Measurements from ENCODE around the gene CLPTM1L. TPM values are rescaled to one million over a fixed set of nuclear protein-coding genes. Genes with fewer than 3 reads are reported as not detected.
A peak's percentile ranks its signal among the peaks of the same experiment; 100 is the strongest.

Gene CLPTM1L
- total and polyA plus RNA-seq, 2 donors (not counting 1 experiment from before 2014, with no cell fraction given) = 78.4 to 99.9 TPM

DNA sequence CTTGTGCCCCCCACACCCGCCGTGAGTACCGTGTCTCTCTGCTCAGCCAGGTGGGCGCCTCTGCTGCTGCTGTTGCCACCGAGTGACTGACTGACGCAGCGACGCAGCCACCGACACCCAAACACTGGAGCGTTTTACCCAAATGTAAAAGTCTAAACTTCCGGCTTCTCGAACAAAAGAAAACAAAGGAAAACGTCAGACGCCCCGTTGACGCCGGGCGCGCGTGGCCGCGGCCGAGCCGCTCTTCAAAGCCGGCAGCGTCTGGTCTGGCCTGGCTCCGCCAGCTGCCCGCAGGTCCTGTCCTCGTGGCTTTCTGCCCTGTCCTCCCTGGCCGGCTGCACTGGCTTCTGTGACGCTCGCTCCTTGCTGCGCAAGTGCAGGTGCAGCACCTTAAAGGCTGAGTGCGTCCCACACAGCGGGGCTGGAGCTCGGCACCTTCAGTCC lies 41.4 kb upstream of the CLPTM1L start:
- Histone ChIP-seq H3K4me1 (ENCODE audit: control insufficient read depth in 2 of 2, insufficient read depth in 2 of 2, low read length in 2 of 2) (peaks cover 13 to 18% of the 10 kb centered on the region in 2 donors), H3K36me3 (replicated peaks in 1 of 2; ENCODE audit: control extremely low read depth in 1 of 2, control insufficient read depth in 1 of 2, extremely low read depth in 1 of 2, insufficient read depth in 2 of 2, low read length in 1 of 2) (no peaks in the 10 kb centered on the region), H3K9me3 (ENCODE audit: control extremely low read depth in 1 of 3, control insufficient read depth in 2 of 3, insufficient read depth in 1 of 3, low read length in 2 of 3) (no peaks in the 10 kb centered on the region), H3K27me3 (replicated peaks in 1 of 4; ENCODE audit: control extremely low read depth in 1 of 4, control insufficient read depth in 3 of 4, insufficient read depth in 4 of 4, low read length in 3 of 4) (peaks cover 0 to 5% (median 0%) of the 10 kb centered on the region in 4 experiments), H4K20me1 (ENCODE audit: control insufficient read depth, insufficient read depth, low read length, poor library complexity, severe bottlenecking) (no peaks in the 10 kb centered on the region), H3K4me2 (replicated peaks; ENCODE audit: low read depth, low read length, poor library complexity, severe bottlenecking) (peak overlapping the region; percentile 93), H3K4me3 (ENCODE audit: control extremely low read depth in 1 of 5, extremely low read depth in 1 of 5, insufficient read depth in 1 of 5, low read depth in 2 of 5, low read length in 4 of 5) (peak overlapping the region; percentile 22 to 78 (median 62)), H3K9ac (ENCODE audit: low read length) (peak overlapping the region; percentile 80), H2AFZ (ENCODE audit: insufficient read depth, low read depth, low read length, poor library complexity, severe bottlenecking) (peak overlapping the region; percentile 87), H3K79me2 (ENCODE audit: control insufficient read depth, insufficient read depth, low read length) (no peaks in the 10 kb centered on the region), H3K27ac (ENCODE audit: low read length in 2 of 2) (peak overlapping the region; percentile 83 to 92)
- H3K4me1 Mint-ChIP-seq = peaks cover 26% of the 10 kb centered on the region
- DNase-seq (peak; percentile 89), ATAC-seq (ENCODE audit: low read depth) (peak; percentile 66)
- no peak for TF ChIP-seq EZH2 (IDR thresholded peaks at IDR 0.05; ENCODE audit: borderline replicate concordance, insufficient read depth, low read depth, low read length, poor library complexity, severe bottlenecking)
- TF ChIP-seq, protein P1, sequence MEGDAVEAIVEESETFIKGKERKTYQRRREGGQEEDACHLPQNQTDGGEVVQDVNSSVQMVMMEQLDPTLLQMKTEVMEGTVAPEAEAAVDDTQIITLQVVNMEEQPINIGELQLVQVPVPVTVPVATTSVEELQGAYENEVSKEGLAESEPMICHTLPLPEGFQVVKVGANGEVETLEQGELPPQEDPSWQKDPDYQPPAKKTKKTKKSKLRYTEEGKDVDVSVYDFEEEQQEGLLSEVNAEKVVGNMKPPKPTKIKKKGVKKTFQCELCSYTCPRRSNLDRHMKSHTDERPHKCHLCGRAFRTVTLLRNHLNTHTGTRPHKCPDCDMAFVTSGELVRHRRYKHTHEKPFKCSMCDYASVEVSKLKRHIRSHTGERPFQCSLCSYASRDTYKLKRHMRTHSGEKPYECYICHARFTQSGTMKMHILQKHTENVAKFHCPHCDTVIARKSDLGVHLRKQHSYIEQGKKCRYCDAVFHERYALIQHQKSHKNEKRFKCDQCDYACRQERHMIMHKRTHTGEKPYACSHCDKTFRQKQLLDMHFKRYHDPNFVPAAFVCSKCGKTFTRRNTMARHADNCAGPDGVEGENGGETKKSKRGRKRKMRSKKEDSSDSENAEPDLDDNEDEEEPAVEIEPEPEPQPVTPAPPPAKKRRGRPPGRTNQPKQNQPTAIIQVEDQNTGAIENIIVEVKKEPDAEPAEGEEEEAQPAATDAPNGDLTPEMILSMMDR (IDR thresholded peaks at IDR 0.05) = no peak
- peaks cover 13% of the 10 kb centered on the region for H3K27me3 Mint-ChIP-seq
- no peaks in the 10 kb centered on the region for H3K9me3 Mint-ChIP-seq (ENCODE audit: insufficient read depth)
- intact Hi-C loops (cut with micrococcal nuclease) = loop anchor here (1.0 to 10.0 kb wide), 3 partner anchors 41 to 416 kb away; partner anchors contain the start of genes CLPTM1L and NDUFS6
- WGBS (ENCODE audit: insufficient coverage) = under 1% methylated on average over 36 of the region's 36 CpGs
- H3K4me3 Mint-ChIP-seq = peak overlapping the region; percentile 96
- peak overlapping the region; percentile 100 for H3K27ac Mint-ChIP-seq
- ChIA-PET CTCF (interaction anchor here (0.8 to 2.3 kb wide), 8 partner anchors 15 to 254 kb away, joined by 3 to 9 read pairs (median 4); partner anchors contain the start of gene CLPTM1L), POLR2A (interaction anchor here (0.6 to 3.4 kb wide), 11 partner anchors 12 to 249 kb away, joined by 3 to 26 read pairs (median 5); partner anchors contain the start of gene CLPTM1L)
